HepG2 (cell line): Measurements from ENCODE around the gene WDR81. TPM values are rescaled to one million over a fixed set of nuclear protein-coding genes. Genes with fewer than 3 reads are reported as not detected.

Experiments
- CBFB ChIP-seq: sonication (generic); formaldehyde crosslinking; IDR thresholded peaks from 2 replicates; pipeline ENCODE4 v1.4.0; 2020; ENCODE audit warnings: missing genetic modification reagents
- CEBPG ChIP-seq: IDR thresholded peaks from 2 replicates; pipeline ENCODE4 v1.6.1; 2016
- CHD4 ChIP-seq: fragments of 200-600 bp; sonication (generic); IDR thresholded peaks from 2 replicates; pipeline ENCODE4 v1.7.0; 2017; ENCODE audit warnings: mild to moderate bottlenecking, low read length, borderline replicate concordance
- CTCF ChIP-seq: sonication (generic); formaldehyde crosslinking; IDR thresholded peaks from 2 replicates; pipeline ENCODE4 v1.5.0; 2020; ENCODE audit warnings: mild to moderate bottlenecking, missing genetic modification reagents, moderate library complexity
- ELF3 ChIP-seq: IDR thresholded peaks from 2 replicates; pipeline ENCODE4 v1.6.1; 2016; ENCODE audit warnings: missing genetic modification reagents, missing compliant biosample characterization
- GPN1 ChIP-seq: sonication (generic); formaldehyde crosslinking; IDR thresholded peaks from 2 replicates; pipeline ENCODE4 v1.5.1; 2020; ENCODE audit warnings: missing genetic modification reagents, borderline replicate concordance
- HDAC1 ChIP-seq: sonication (generic); formaldehyde crosslinking; IDR thresholded peaks from 2 replicates; pipeline ENCODE4 v1.5.1; 2020; ENCODE audit warnings: mild to moderate bottlenecking, missing genetic modification reagents
- IRF2 ChIP-seq: IDR thresholded peaks from 2 replicates; pipeline ENCODE4 v1.6.1; 2018; ENCODE audit warnings: missing genetic modification reagents, missing compliant biosample characterization
- KDM1A ChIP-seq: IDR thresholded peaks from 2 replicates; pipeline ENCODE4 v1.6.1; 2016; ENCODE audit warnings: missing compliant biosample characterization
- MEIS1 ChIP-seq: sonication (generic); formaldehyde crosslinking; IDR thresholded peaks from 2 replicates; pipeline ENCODE4 v1.9.0; 2021; ENCODE audit warnings: mild to moderate bottlenecking, missing genetic modification reagents, moderate library complexity, borderline replicate concordance
- NFYC ChIP-seq: IDR thresholded peaks from 2 replicates; pipeline ENCODE4 v1.6.1; 2016; ENCODE audit warnings: missing genetic modification reagents, missing compliant biosample characterization
- POGZ ChIP-seq: sonication (generic); formaldehyde crosslinking; IDR thresholded peaks from 2 replicates; pipeline ENCODE4 v1.4.0; 2020; ENCODE audit warnings: mild to moderate bottlenecking, missing genetic modification reagents
- RFX5 ChIP-seq: IDR thresholded peaks from 2 replicates; pipeline ENCODE4 v1.6.1; 2011; ENCODE audit warnings: low read depth, low read length, improper control_type of control experiment
- SOX5 ChIP-seq: IDR thresholded peaks from 2 replicates; pipeline ENCODE4 v1.6.1; 2016; ENCODE audit warnings: borderline replicate concordance
- ZC3H13 ChIP-seq: sonication (generic); formaldehyde crosslinking; IDR thresholded peaks from 2 replicates; pipeline ENCODE4 v1.8.1; 2023; ENCODE audit warnings: mild to moderate bottlenecking, missing genetic modification reagents, moderate library complexity
- ZFX ChIP-seq: sonication (generic); formaldehyde crosslinking; IDR thresholded peaks from 2 replicates; pipeline ENCODE4 v1.4.0; 2020; ENCODE audit warnings: mild to moderate bottlenecking, low read depth, missing genetic modification reagents, moderate library complexity
- ZMYM4 ChIP-seq: sonication (generic); formaldehyde crosslinking; IDR thresholded peaks from 2 replicates; pipeline ENCODE4 v1.8.1; 2023; ENCODE audit warnings: mild to moderate bottlenecking, missing genetic modification reagents
- ZNF275 ChIP-seq: sonication (generic); formaldehyde crosslinking; IDR thresholded peaks from 2 replicates; pipeline ENCODE4 v1.8.0; 2022; ENCODE audit warnings: missing genetic modification reagents, mild to moderate bottlenecking, inconsistent platforms, borderline replicate concordance
- ZNF501 ChIP-seq: sonication (generic); formaldehyde crosslinking; IDR thresholded peaks from 2 replicates; pipeline ENCODE4 v1.5.1; 2020; ENCODE audit warnings: mild to moderate bottlenecking, moderate library complexity, missing genetic modification reagents
- ZNF574 ChIP-seq: sonication (generic); formaldehyde crosslinking; IDR thresholded peaks from 2 replicates; pipeline ENCODE4 v1.4.0; 2020; ENCODE audit warnings: missing genetic modification reagents
- ZNF580 ChIP-seq: IDR thresholded peaks from 2 replicates; pipeline ENCODE4 v1.6.1; 2016; ENCODE audit warnings: low read depth, borderline replicate concordance
- ZNF761 ChIP-seq: sonication (generic); formaldehyde crosslinking; conservative IDR thresholded peaks from 2 replicates; pipeline ENCODE4 v1.4.0; 2020; ENCODE audit warnings: mild to moderate bottlenecking, missing genetic modification reagents
- ZNF780A ChIP-seq: sonication (generic); formaldehyde crosslinking; IDR thresholded peaks from 2 replicates; pipeline ENCODE4 v1.8.0; 2022; ENCODE audit warnings: mild to moderate bottlenecking, missing genetic modification reagents, moderate library complexity
- ZNF879 ChIP-seq: sonication (generic); formaldehyde crosslinking; IDR thresholded peaks from 2 replicates; pipeline ENCODE4 v1.8.1; 2023; ENCODE audit warnings: missing genetic modification reagents
- ZSCAN9 ChIP-seq: IDR thresholded peaks from 2 replicates; pipeline ENCODE4 v1.6.1; 2016; ENCODE audit warnings: borderline replicate concordance
- polyA plus RNA-seq, 8 experiments: library from polyadenylated mRNA; depleted of rRNA in 3 of 8; stranded (reverse) in 7 of 8; unstranded in 1 of 8; fragments of >200 nt; fragmentation: Illumina TruSeq in 4 of 8; extraction: Trizol in 4 of 8; gene quantifications; 2 replicates each; pipeline versions ENCODE4 v1.2.1 to v1.2.3, GENCODE V29; 2011 to 2016; ENCODE audit warnings: low read depth in 4 of 8, missing spikeins in 1 of 8, mixed read lengths in 1 of 8; ENCODE audit not compliant: insufficient read depth in 1 of 8
- total RNA-seq, 5 experiments: library from RNA; depleted of rRNA; stranded (reverse); fragments of >200 nt; fragmentation: Illumina TruSeq; extraction: Trizol; gene quantifications; 2 replicates each; pipeline ENCODE4 v1.2.3, GENCODE V29; 2016; ENCODE audit warnings: low read depth in 1 of 5

WDR81 gene
- total and polyA plus RNA-seq, 2 of the 13 experiments (the other 11 are each of a cell fraction or from before 2014, with no cell fraction given), result 9.1 to 16.7 TPM

- 0 out of 2 replicates have a peak, but pooled peaks have one; percentile 2 for TF ChIP-seq CTCF
- no peak; the same call in 1 of the 2 replicates for TF ChIP-seq GPN1 (CRISPR knock-in tag)
- TF ChIP-seq ZNF780A (CRISPR knock-in tag), result no peak
- TF ChIP-seq POGZ (CRISPR knock-in tag), result peak; percentile 43; the same call in 1 of the 2 replicates
- TF ChIP-seq IRF2, result peak; percentile 28; the same call in 1 of the 2 replicates
- TF ChIP-seq SOX5 (CRISPR knock-in tag), result peak; percentile 24; the same call in 1 of the 2 replicates
- 0 out of 2 replicates have a peak, but pooled peaks have one; percentile 6 for TF ChIP-seq ZMYM4 (CRISPR knock-in tag)
- TF ChIP-seq ZNF501, result peak; percentile 0
- no peak for TF ChIP-seq ZNF879 (CRISPR knock-in tag)
- 0 out of 2 replicates have a peak, but pooled peaks have one; percentile 15 for TF ChIP-seq ZNF580 (CRISPR knock-in tag)
- no peak for TF ChIP-seq CHD4
- TF ChIP-seq ZSCAN9 (CRISPR knock-in tag), result no peak
- no peak for TF ChIP-seq ZNF275 (CRISPR knock-in tag)
- TF ChIP-seq RFX5, result peak; percentile 98
- TF ChIP-seq KDM1A (CRISPR knock-in tag), result no peak
- TF ChIP-seq HDAC1 (CRISPR knock-in tag), result no peak; the same call in 1 of the 2 replicates
- no peak; the same call in 1 of the 2 replicates for TF ChIP-seq ELF3 (CRISPR knock-in tag)
- 0 out of 2 replicates have a peak, but pooled peaks have one; percentile 17 for TF ChIP-seq CBFB (CRISPR knock-in tag)
- TF ChIP-seq CEBPG (CRISPR knock-in tag), result no peak
- no peak for TF ChIP-seq MEIS1
- TF ChIP-seq NFYC (CRISPR knock-in tag), result peak; percentile 86
- TF ChIP-seq ZC3H13 (CRISPR knock-in tag), result no peak
- no peak for TF ChIP-seq ZNF761 (CRISPR knock-in tag)
- peak; percentile 41; the same call in 1 of the 2 replicates for TF ChIP-seq ZFX (CRISPR knock-in tag)
- TF ChIP-seq ZNF574 (CRISPR knock-in tag), result no peak; the same call in 1 of the 2 replicates
Observed at GRCh38 chr17:1716912-1717695, 7.4 kb upstream of the WDR81 start (continued).
